ENCODE data around the gene ARMH1.

GRCh38 chr1:44682883-44683265 lies 8.4 kb downstream of the ARMH1 start:
- TF ChIP-seq POLR2A (IDR thresholded peaks at IDR 0.05; ENCODE audit: low read length) (no peak), GATA1 (IDR thresholded peaks at IDR 0.05; ENCODE audit: low read depth, low read length) (no peak)

All from erythroblast (primary cell).